MCF 10A (cell line): ENCODE data around the gene OR56A4. TPM values are rescaled to one million over a fixed set of nuclear protein-coding genes. Genes with fewer than 3 reads are reported as not detected.

Source experiments
- BruUV-seq: library from RNA; stranded (reverse); fragments of 400-500 nt; replicated peaks from 2 replicates; lab custom pipeline; 2021; lab: Mats Ljungman, UMichigan
- CTCF ChIA-PET: fragments of 300-600 bp; sonication (Branson Sonifier 250); formaldehyde crosslinking; extraction: SDS; loops from one replicate; lab custom pipeline; 2021; ENCODE audit warnings: antibody characterized with exemption, inconsistent platforms; lab: Yijun Ruan, JAX
- POLR2A ChIA-PET: fragments of 300-600, 350-650 bp; sonication (Branson Sonifier 250); formaldehyde crosslinking; extraction: SDS; loops from one replicate; lab custom pipeline; 2020; ENCODE audit warnings: antibody characterized with exemption, inconsistent platforms; lab: Yijun Ruan, JAX
- DNase-seq: peaks from one replicate; pipeline ENCODE4 v3.0.0-alpha.2; 2018; ENCODE audit not compliant: unreplicated experiment
- H3K27ac Mint-ChIP-seq: one replicate; pipeline ENCODE4 v1.8.0; 2022; ENCODE audit warnings: mild to moderate bottlenecking, low read depth, mixed read lengths; ENCODE audit not compliant: unreplicated experiment
- H3K27me3 Mint-ChIP-seq: one replicate; pipeline ENCODE4 v1.8.0; 2022; ENCODE audit warnings: mixed read lengths; ENCODE audit not compliant: insufficient read depth, unreplicated experiment
- H3K36me3 Mint-ChIP-seq: one replicate; pipeline ENCODE4 v1.8.0; 2022; ENCODE audit warnings: mild to moderate bottlenecking, moderate library complexity, mixed read lengths; ENCODE audit not compliant: insufficient read depth, unreplicated experiment
- H3K4me1 Mint-ChIP-seq: one replicate; pipeline ENCODE4 v1.8.0; 2022; ENCODE audit warnings: mixed read lengths; ENCODE audit not compliant: insufficient read depth, unreplicated experiment
- H3K4me3 Mint-ChIP-seq: one replicate; pipeline ENCODE4 v1.8.0; 2022; ENCODE audit warnings: mild to moderate bottlenecking, moderate library complexity, mixed read lengths; ENCODE audit not compliant: unreplicated experiment
- H3K9me3 Mint-ChIP-seq: one replicate; pipeline ENCODE4 v1.8.0; 2022; ENCODE audit warnings: mixed read lengths; ENCODE audit not compliant: unreplicated experiment
- intact Hi-C: fragments of 100-400 bp; cut with micrococcal nuclease; formaldehyde crosslinking; loops from 2 replicates; pipeline ENCODE4 v1.14.1; 2022
- total RNA-seq: library from RNA; stranded (reverse); gene quantifications from 2 replicates; pipeline ENCODE4 v1.2.3, GENCODE V29; 2022
- TF ChIP-seq, protein P1 (sequence below): fragments of 200-600 bp; IDR thresholded peaks from one replicate; pipeline ENCODE4 v1.8.0; 2022; ENCODE audit warnings: antibody characterized with exemption, mild to moderate bottlenecking; ENCODE audit not compliant: unreplicated experiment

Gene OR56A4
- total RNA-seq, 1 experiment from 2014 or later = not detected

DNA sequence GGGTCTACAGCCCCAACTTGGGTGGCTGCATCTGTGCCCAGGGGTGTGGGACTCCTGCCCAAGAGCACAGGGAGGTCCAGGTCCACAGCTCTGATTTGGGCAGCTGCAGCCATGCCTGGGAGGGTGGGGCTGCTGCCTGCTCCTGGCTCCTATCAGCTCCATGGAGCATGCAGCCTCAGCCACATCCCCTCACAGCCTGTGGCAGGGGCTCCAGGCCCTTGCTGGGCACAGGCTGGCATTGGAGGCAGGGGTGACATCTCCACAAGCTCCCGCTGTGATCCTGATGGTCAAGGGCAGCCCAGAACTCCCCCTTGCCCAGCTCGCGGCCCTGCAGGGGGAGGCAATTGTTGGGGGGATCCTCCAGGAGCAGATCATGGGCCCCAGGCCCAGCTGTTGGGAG lies 6.3 kb upstream of the OR56A4 start:
- TF ChIP-seq, protein P1, sequence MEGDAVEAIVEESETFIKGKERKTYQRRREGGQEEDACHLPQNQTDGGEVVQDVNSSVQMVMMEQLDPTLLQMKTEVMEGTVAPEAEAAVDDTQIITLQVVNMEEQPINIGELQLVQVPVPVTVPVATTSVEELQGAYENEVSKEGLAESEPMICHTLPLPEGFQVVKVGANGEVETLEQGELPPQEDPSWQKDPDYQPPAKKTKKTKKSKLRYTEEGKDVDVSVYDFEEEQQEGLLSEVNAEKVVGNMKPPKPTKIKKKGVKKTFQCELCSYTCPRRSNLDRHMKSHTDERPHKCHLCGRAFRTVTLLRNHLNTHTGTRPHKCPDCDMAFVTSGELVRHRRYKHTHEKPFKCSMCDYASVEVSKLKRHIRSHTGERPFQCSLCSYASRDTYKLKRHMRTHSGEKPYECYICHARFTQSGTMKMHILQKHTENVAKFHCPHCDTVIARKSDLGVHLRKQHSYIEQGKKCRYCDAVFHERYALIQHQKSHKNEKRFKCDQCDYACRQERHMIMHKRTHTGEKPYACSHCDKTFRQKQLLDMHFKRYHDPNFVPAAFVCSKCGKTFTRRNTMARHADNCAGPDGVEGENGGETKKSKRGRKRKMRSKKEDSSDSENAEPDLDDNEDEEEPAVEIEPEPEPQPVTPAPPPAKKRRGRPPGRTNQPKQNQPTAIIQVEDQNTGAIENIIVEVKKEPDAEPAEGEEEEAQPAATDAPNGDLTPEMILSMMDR = no peak
- ChIA-PET POLR2A (no interaction called here), CTCF (interaction anchor here (0.8 to 3.0 kb wide), 3 partner anchors 11 to 350 kb away, joined by 4 to 16 read pairs (median 12); no protein-coding TSS in a partner anchor)
- no peak for DNase-seq
- Mint-ChIP-seq H3K4me3 (no peak overlapping the region), H3K27ac (no peak overlapping the region), H3K36me3 (no peaks in the 10 kb centered on the region), H3K4me1 (no peaks in the 10 kb centered on the region), H3K27me3 (peaks cover 25% of the 10 kb centered on the region), H3K9me3 (no peaks in the 10 kb centered on the region)
- intact Hi-C loops = no loop called here
- BruUV-seq = no TSS peak

DNA sequence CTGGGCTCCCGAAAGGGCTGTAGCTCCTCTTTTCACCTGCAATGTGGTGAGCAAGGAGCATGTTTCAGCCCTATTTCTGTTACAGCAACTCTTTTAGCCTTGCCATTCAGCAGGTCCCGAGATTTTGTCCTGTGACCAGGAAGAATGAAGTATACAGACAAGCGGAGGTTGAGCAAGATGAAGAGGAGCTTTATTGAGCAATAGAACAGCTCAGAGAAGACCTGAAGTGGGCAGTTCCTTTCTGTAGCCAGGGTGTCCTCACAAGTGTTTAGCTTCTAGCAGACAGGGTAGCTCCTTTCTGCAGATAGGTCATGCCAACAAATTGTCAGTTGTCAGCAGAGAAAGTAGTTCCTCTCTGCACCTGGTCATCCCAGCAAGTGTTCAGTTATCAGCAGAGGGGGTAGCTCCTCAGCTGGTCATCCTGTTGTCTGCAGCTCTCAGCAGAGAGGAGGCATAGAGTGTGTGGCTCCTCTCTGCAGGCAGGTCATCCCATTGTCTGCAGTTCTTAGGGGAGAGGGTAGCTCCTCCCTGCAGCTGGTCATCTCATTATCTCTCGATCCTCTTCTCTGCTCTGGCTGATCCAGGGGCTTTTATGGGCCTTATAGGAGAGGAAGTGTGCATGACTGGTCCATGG lies 5.4 kb upstream of the OR56A4 start:
- ChIA-PET POLR2A (no interaction called here), CTCF (interaction anchor here (0.5 to 3.0 kb wide), 9 partner anchors 10 to 351 kb away, joined by 3 to 16 read pairs (median 3); no protein-coding TSS in a partner anchor)
- no TSS peak for BruUV-seq
- no peaks in the 10 kb centered on the region for H3K4me1 Mint-ChIP-seq
- H3K27me3 Mint-ChIP-seq = peaks cover 30% of the 10 kb centered on the region
- intact Hi-C loops = no loop called here
- no peak overlapping the region for H3K4me3 Mint-ChIP-seq
- no peak overlapping the region for H3K27ac Mint-ChIP-seq
- TF ChIP-seq, protein P1 = no peak
- no peaks in the 10 kb centered on the region for H3K9me3 Mint-ChIP-seq
- peak; percentile 5 for DNase-seq
- no peaks in the 10 kb centered on the region for H3K36me3 Mint-ChIP-seq

DNA sequence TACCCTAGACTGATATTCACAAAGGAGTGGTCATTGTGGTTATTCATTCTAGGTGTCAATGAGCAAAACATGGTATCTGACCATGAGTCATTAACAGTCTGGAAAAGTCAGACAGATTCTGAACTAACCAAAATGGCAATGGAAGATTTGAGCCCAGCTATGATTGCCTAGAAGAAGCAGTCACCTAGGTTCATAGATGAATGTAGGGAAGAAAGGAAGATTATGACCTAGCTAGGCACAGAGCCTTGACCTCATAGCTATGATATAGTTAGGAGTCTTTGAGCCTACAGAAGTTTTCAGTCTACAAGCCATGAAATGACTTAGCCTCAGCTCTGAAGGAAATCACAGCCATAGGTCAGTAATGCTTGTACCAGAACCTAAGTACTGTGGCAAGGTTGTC lies 351 bp downstream of the OR56A4 start:
- Mint-ChIP-seq H3K27ac (no peak overlapping the region), H3K36me3 (no peaks in the 10 kb centered on the region), H3K27me3 (peaks cover 68% of the 10 kb centered on the region), H3K4me3 (no peak overlapping the region), H3K4me1 (no peaks in the 10 kb centered on the region), H3K9me3 (no peaks in the 10 kb centered on the region)
- no TSS peak for BruUV-seq
- ChIA-PET CTCF (interaction anchor here (0.9 kb wide), 2 partner anchors 17 to 372 kb away, joined by 3 read pairs; no protein-coding TSS in a partner anchor), POLR2A (no interaction called here)
- intact Hi-C loops = no loop called here
- TF ChIP-seq, protein P1 = no peak
- no peak for DNase-seq

DNA sequence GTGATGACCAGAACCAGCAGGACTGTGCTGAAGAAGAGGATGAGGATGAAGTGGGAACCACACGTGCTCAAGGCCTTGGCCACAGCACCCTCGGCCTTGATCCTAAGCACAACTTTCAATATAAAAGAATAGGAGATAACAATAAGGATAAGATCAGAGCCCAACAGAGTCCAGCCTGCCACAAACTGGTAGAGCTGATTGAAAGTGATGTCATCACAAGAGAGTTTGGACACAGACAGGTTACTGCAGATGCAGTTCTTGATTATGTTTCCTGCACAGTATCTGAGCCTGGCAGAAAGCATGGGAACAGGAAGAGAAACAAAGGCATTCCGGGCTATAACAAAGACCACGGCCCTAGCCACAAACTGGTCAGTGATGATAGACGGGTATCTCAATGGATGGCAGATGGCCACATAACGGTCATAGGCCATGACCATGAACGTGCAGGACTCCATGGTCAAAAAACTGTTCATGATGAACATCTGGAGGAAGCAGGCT lies 4.5 kb downstream of the OR56A4 start:
- no peaks in the 10 kb centered on the region for H3K9me3 Mint-ChIP-seq
- TF ChIP-seq, protein P1 = no peak
- ChIA-PET CTCF (interaction anchor here (1.3 kb wide), 1 partner anchor 10 kb away, joined by 4 read pairs; no protein-coding TSS in a partner anchor), POLR2A (no interaction called here)
- no peaks in the 10 kb centered on the region for H3K4me1 Mint-ChIP-seq
- H3K27me3 Mint-ChIP-seq = peaks cover 39% of the 10 kb centered on the region
- intact Hi-C loops = no loop called here
- no peak for DNase-seq
- H3K36me3 Mint-ChIP-seq = no peaks in the 10 kb centered on the region
- H3K4me3 Mint-ChIP-seq = no peak overlapping the region
- H3K27ac Mint-ChIP-seq = no peak overlapping the region
- no TSS peak for BruUV-seq
